NB4 (cell line): ENCODE data around the gene KNL1.

Experiments used
- DNase-seq: peaks from one replicate; pipeline ENCODE4 v3.0.0; 2010; ENCODE audit warnings: low read depth
- H3K4me3 ChIP-seq: one replicate; pipeline ENCODE4 v1.5.1; 2011; ENCODE audit warnings: mild to moderate bottlenecking, low read depth, low read length, moderate library complexity
- CTCF ChIP-seq: IDR thresholded peaks from one replicate; pipeline ENCODE4 v1.5.1; 2012; ENCODE audit warnings: low read depth, low read length
- MAX ChIP-seq: IDR thresholded peaks from 2 replicates; pipeline ENCODE4 v1.6.1; 2011; ENCODE audit warnings: low read depth, low read length
- MYC ChIP-seq: IDR thresholded peaks from 2 replicates; pipeline ENCODE4 v1.6.1; 2011; ENCODE audit warnings: low read depth, low read length
- POLR2A ChIP-seq: IDR thresholded peaks from 2 replicates; pipeline ENCODE4 v1.6.1; 2011; ENCODE audit warnings: mild to moderate bottlenecking; ENCODE audit not compliant: insufficient read length; ENCODE audit errors: extremely low read depth

Gene KNL1

GRCh38 chr15:40591389-40591788 is 2.7 kb upstream of the KNL1 start:
- DNase-seq, result no peak
- TF ChIP-seq MAX (no peak), MYC (no peak), CTCF (no peak), POLR2A (no peak)
- no peak overlapping the region for H3K4me3 ChIP-seq

GRCh38 chr15:40593165-40593564 is 884 bp upstream of the KNL1 start:
- H3K4me3 ChIP-seq, result no peak overlapping the region
- no peak for DNase-seq
- no peak for TF ChIP-seq CTCF

- peak; percentile 90 for DNase-seq
- TF ChIP-seq MAX (peak; percentile 63), CTCF (no peak), MYC (peak; percentile 50), POLR2A (no peak)
Observed at GRCh38 chr15:40594429-40594836, 384 bp downstream of the KNL1 start.

GRCh38 chr15:40595219-40595618 is 1.2 kb downstream of the KNL1 start:
- H3K4me3 ChIP-seq, result peak overlapping the region; percentile 94
- TF ChIP-seq CTCF (no peak), MYC (no peak), MAX (no peak), POLR2A (no peak)
- DNase-seq, result no peak

More at GRCh38 chr15:40594429-40594836, 384 bp downstream of the KNL1 start:
- H3K4me3 ChIP-seq, result peak overlapping the region; percentile 94

- no peak for TF ChIP-seq POLR2A
- TF ChIP-seq CTCF, result no peak
- peak overlapping the region; percentile 94 for H3K4me3 ChIP-seq
- no peak for DNase-seq
Observed at GRCh38 chr15:40595773-40596172, 1.7 kb downstream of the KNL1 start.

GRCh38 chr15:40597024-40597423 is 3.0 kb downstream of the KNL1 start:
- no peak overlapping the region for H3K4me3 ChIP-seq
- DNase-seq, result no peak
- TF ChIP-seq MAX, result no peak
- no peak for TF ChIP-seq CTCF
- no peak for TF ChIP-seq MYC
- TF ChIP-seq POLR2A, result no peak
